Neural cell (in vitro differentiated cells): ENCODE measurements around the gene TTC39A. TPM values are rescaled to one million over a fixed set of nuclear protein-coding genes. Genes with fewer than 3 reads are reported as not detected.

ENCODE experiments used
- H2AFZ ChIP-seq: fragments of 200-600, 300-800 bp; sonication (generic), shearing (Covaris generic); 2 replicates; pipeline ENCODE4 v1.6.0; 2014; ENCODE audit warnings: low read depth, mild to moderate bottlenecking, antibody characterized with exemption, low read length, moderate library complexity
- H3F3A ChIP-seq: fragments of 200-600 bp; shearing (Covaris generic); 2 replicates; pipeline ENCODE4 v1.6.1; 2016; ENCODE audit warnings: mild to moderate bottlenecking, moderate library complexity, mixed read lengths, antibody characterized with exemption, low read length; ENCODE audit not compliant: insufficient read depth, poor library complexity, severe bottlenecking
- H3K27ac ChIP-seq: fragments of 200-600, 300-800 bp; sonication (generic), shearing (Covaris generic); 2 replicates; pipeline ENCODE4 v1.5.1; 2014; ENCODE audit warnings: mild to moderate bottlenecking, low read length, moderate library complexity
- H3K27me3 ChIP-seq: fragments of 300-800, 200-600 bp; sonication (generic), shearing (Covaris generic); 2 replicates; pipeline ENCODE4 v1.6.0; 2014; ENCODE audit warnings: mild to moderate bottlenecking, low read depth, low read length, moderate library complexity; ENCODE audit not compliant: insufficient read depth
- H3K36me3 ChIP-seq: fragments of 300-800, 200-600 bp; sonication (generic), shearing (Covaris generic); 2 replicates; pipeline ENCODE4 v1.5.1; 2014; ENCODE audit warnings: mild to moderate bottlenecking, antibody characterized with exemption, low read length, moderate library complexity; ENCODE audit not compliant: insufficient read depth
- H3K4me2 ChIP-seq: fragments of 300-800, 200-600 bp; sonication (generic), shearing (Covaris generic); 2 replicates; pipeline ENCODE4 v1.6.0; 2014; ENCODE audit warnings: mild to moderate bottlenecking, low read length
- H3K4me3 ChIP-seq: fragments of 300-800, 200-600 bp; sonication (generic), shearing (Covaris generic); 2 replicates; pipeline ENCODE4 v1.5.1; 2014; ENCODE audit warnings: mild to moderate bottlenecking, low read length, moderate library complexity
- H3K79me2 ChIP-seq: fragments of 200-600 bp; shearing (Covaris generic); replicated peaks from 2 replicates; pipeline ENCODE4 v1.6.0; 2014; ENCODE audit warnings: mild to moderate bottlenecking, low read length, moderate library complexity; ENCODE audit not compliant: insufficient read depth
- H3K9ac ChIP-seq: fragments of 300-800, 200-600 bp; sonication (generic), shearing (Covaris generic); 2 replicates; pipeline ENCODE4 v1.6.1; 2016; ENCODE audit warnings: mild to moderate bottlenecking, low read length, mixed read lengths
- H3K9me2 ChIP-seq: fragments of 200-600 bp; shearing (Covaris generic); 2 replicates; pipeline ENCODE4 v1.6.1; 2016; ENCODE audit warnings: mild to moderate bottlenecking, low read length, mixed read lengths; ENCODE audit not compliant: insufficient read depth
- H3K9me3 ChIP-seq: fragments of 200-600, 300-800 bp; sonication (generic), shearing (Covaris generic); 2 replicates; pipeline ENCODE4 v1.6.1; 2016; ENCODE audit warnings: mild to moderate bottlenecking, mixed run types, low read length, moderate library complexity, mixed read lengths
- H4K20me1 ChIP-seq: fragments of 200-600 bp; shearing (Covaris generic); 2 replicates; pipeline ENCODE4 v1.6.1; 2016; ENCODE audit warnings: mild to moderate bottlenecking, mixed run types; ENCODE audit not compliant: insufficient read depth
- CTCF ChIP-seq: fragments of 450-650 bp; IDR thresholded peaks from 2 replicates; pipeline ENCODE4 v1.5.1; 2014; ENCODE audit warnings: antibody characterized with exemption, mild to moderate bottlenecking, moderate library complexity; ENCODE audit not compliant: poor library complexity, severe bottlenecking
- EP300 ChIP-seq: fragments of 450-650 bp; conservative IDR thresholded peaks from 2 replicates; pipeline ENCODE4 v1.6.1; 2014; ENCODE audit warnings: antibody characterized with exemption, mild to moderate bottlenecking, moderate library complexity; ENCODE audit not compliant: poor library complexity, severe bottlenecking
- EZH2 ChIP-seq: fragments of 200-600, 300-800 bp; shearing (Covaris generic), sonication (generic); IDR thresholded peaks from 2 replicates; pipeline ENCODE4 v1.6.1; 2014; ENCODE audit warnings: antibody characterized with exemption, low read length, borderline replicate concordance, mild to moderate bottlenecking; ENCODE audit not compliant: insufficient read depth, poor library complexity, severe bottlenecking
- MXI1 ChIP-seq: fragments of 450-650 bp; conservative IDR thresholded peaks from 2 replicates; pipeline ENCODE4 v1.6.1; 2014; ENCODE audit warnings: antibody characterized with exemption, mild to moderate bottlenecking; ENCODE audit not compliant: poor library complexity, severe bottlenecking
- POLR2AphosphoS5 ChIP-seq: IDR thresholded peaks from 2 replicates; pipeline ENCODE4 v1.6.1; 2012
- RAD21 ChIP-seq: fragments of 450-650 bp; conservative IDR thresholded peaks from 2 replicates; pipeline ENCODE4 v1.6.1; 2014; ENCODE audit warnings: antibody characterized with exemption, mild to moderate bottlenecking, moderate library complexity
- SMC3 ChIP-seq: fragments of 450-650 bp; conservative IDR thresholded peaks from 2 replicates; pipeline ENCODE4 v1.6.1; 2014; ENCODE audit warnings: antibody characterized with exemption, mild to moderate bottlenecking, moderate library complexity; ENCODE audit not compliant: poor library complexity
- TAF1 ChIP-seq: IDR thresholded peaks from 2 replicates; pipeline ENCODE4 v1.6.1; 2012; ENCODE audit warnings: low read depth
- polyA plus RNA-seq: library from polyadenylated mRNA; depleted of rRNA; stranded (reverse); fragments of >200 nt; gene quantifications from 2 replicates; pipeline ENCODE4 v1.2.3, GENCODE V29; 2014
- TF ChIP-seq, protein P1 (sequence below): IDR thresholded peaks from 2 replicates; pipeline ENCODE4 v1.6.1; 2012; ENCODE audit warnings: borderline replicate concordance

Gene TTC39A
- polyA plus RNA-seq, 1 donor from 2014 or later = 1.1 TPM

GRCh38 chr1:51297401-51298321 lies 32.7 kb downstream of the TTC39A start:
- Histone ChIP-seq H3K9me3 (peaks cover 4% of the 10 kb centered on the region), H3K36me3 (no peaks in the 10 kb centered on the region), H3F3A (no peaks in the 10 kb centered on the region), H4K20me1 (no peaks in the 10 kb centered on the region), H3K9me2 (no peaks in the 10 kb centered on the region), H3K4me2 (no peak overlapping the region), H3K79me2 (no peaks in the 10 kb centered on the region), H3K9ac (no peak overlapping the region), H3K4me3 (no peak overlapping the region), H3K27me3 (no peaks in the 10 kb centered on the region), H3K27ac (no peak overlapping the region), H2AFZ (no peak overlapping the region)
- TF ChIP-seq EZH2 = no peak
- no peak for TF ChIP-seq RAD21
- no peak for TF ChIP-seq CTCF
- TF ChIP-seq SMC3 = no peak
- TF ChIP-seq TAF1 = no peak
- TF ChIP-seq, protein P1, sequence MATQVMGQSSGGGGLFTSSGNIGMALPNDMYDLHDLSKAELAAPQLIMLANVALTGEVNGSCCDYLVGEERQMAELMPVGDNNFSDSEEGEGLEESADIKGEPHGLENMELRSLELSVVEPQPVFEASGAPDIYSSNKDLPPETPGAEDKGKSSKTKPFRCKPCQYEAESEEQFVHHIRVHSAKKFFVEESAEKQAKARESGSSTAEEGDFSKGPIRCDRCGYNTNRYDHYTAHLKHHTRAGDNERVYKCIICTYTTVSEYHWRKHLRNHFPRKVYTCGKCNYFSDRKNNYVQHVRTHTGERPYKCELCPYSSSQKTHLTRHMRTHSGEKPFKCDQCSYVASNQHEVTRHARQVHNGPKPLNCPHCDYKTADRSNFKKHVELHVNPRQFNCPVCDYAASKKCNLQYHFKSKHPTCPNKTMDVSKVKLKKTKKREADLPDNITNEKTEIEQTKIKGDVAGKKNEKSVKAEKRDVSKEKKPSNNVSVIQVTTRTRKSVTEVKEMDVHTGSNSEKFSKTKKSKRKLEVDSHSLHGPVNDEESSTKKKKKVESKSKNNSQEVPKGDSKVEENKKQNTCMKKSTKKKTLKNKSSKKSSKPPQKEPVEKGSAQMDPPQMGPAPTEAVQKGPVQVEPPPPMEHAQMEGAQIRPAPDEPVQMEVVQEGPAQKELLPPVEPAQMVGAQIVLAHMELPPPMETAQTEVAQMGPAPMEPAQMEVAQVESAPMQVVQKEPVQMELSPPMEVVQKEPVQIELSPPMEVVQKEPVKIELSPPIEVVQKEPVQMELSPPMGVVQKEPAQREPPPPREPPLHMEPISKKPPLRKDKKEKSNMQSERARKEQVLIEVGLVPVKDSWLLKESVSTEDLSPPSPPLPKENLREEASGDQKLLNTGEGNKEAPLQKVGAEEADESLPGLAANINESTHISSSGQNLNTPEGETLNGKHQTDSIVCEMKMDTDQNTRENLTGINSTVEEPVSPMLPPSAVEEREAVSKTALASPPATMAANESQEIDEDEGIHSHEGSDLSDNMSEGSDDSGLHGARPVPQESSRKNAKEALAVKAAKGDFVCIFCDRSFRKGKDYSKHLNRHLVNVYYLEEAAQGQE = no peak
- no peak for TF ChIP-seq POLR2AphosphoS5
- no peak for TF ChIP-seq MXI1
- no peak for TF ChIP-seq EP300

DNA sequence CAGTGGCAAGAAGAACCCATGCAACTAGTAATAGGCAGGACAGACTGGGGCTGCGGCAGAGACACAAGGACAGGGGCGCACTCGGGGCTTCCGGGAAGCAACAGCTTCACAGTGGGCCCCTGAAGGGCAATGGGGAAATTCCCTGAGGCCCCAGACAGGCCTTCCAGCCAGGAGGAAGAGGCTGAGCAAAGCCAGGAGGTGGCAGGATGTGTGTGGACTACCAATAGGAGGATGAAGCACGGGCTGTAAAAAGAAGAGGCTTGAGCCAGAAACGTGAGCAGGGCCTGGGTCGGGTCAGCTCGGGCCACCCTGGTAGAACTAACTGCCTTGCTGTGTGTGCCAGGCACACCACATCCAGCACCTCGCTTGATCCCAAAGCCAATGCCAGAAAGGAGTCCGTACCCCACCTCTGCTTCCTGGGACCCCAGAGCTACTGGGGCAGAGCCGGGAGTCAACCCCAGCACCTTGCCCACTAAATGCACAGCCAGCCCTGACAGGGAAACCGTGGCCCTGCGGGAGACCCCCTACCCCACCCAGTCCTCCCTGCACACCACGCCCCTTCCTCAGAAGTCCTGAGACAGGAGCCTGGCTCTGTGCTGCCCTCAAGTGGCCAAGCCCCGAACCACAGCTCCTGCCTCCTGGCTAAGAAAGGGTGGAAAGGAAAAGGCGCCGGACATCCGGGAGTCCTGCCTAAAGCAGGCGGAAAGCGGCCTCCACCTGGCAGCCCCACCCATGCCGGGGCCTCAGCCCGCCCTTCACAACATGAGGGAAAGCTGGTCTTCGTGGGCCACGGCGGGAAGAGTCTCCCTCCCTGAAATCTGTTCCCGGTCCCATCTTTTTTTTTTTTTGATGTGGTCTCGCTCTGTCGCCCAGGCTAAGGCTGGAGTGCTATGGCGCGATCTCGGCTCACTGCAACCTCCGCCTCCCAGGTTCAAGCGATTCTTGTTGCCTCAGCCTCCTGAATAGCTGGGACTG lies 33.7 kb downstream of the TTC39A start:
- no peak overlapping the region for H3K4me2 ChIP-seq
- H4K20me1 ChIP-seq = no peaks in the 10 kb centered on the region
- H3K9me3 ChIP-seq = peaks cover 4% of the 10 kb centered on the region
- no peaks in the 10 kb centered on the region for H3F3A ChIP-seq
- no peaks in the 10 kb centered on the region for H3K9me2 ChIP-seq
- H3K36me3 ChIP-seq = no peaks in the 10 kb centered on the region
- H2AFZ ChIP-seq = no peak overlapping the region
- H3K9ac ChIP-seq = no peak overlapping the region
- no peaks in the 10 kb centered on the region for H3K27me3 ChIP-seq
- H3K4me3 ChIP-seq = no peak overlapping the region
- H3K79me2 ChIP-seq = no peaks in the 10 kb centered on the region
- TF ChIP-seq CTCF (peak; percentile 73), RAD21 (peak; percentile 63), POLR2AphosphoS5 (no peak), EP300 (no peak), EZH2 (no peak), SMC3 (peak; percentile 63)
- TF ChIP-seq, protein P1 = no peak
- H3K27ac ChIP-seq = no peak overlapping the region
